GM13977 (cell line): ENCODE measurements around the gene FAM149A.

Experiments used
- DNase-seq: peaks from one replicate; pipeline ENCODE4 v3.0.0; 2012; ENCODE audit warnings: low spot score
- CTCF ChIP-seq: IDR thresholded peaks from 2 replicates; pipeline ENCODE4 v1.5.1; 2012; ENCODE audit warnings: mild to moderate bottlenecking, control low read depth; ENCODE audit not compliant: insufficient read depth; ENCODE audit errors: extremely low read depth, missing control alignments
- in situ Hi-C: fragments of 300-500 bp; cut with MboI; formaldehyde crosslinking; loops from one replicate; pipeline ENCODE4 v1.12.0; 2022; ENCODE audit warnings: low sequenced_read_pairs, low pct_unique_long_range_greater_than_20kb, mixed read lengths, inconsistent platforms; ENCODE audit not compliant: unreplicated experiment

Gene FAM149A

GRCh38 chr4:186170966-186171365, 66.5 kb downstream of the FAM149A start:
- in situ Hi-C loops: no loop called here

GRCh38 chr4:186172546-186172945, 68.0 kb downstream of the FAM149A start:
- in situ Hi-C loops: no loop called here
- no peak for DNase-seq
- TF ChIP-seq CTCF: no peak

More at GRCh38 chr4:186170966-186171365, 66.5 kb downstream of the FAM149A start:
- DNase-seq: no peak
- TF ChIP-seq CTCF: no peak

GRCh38 chr4:186188107-186188506, 83.6 kb downstream of the FAM149A start:
- in situ Hi-C loops: no loop called here
- no peak for DNase-seq
- TF ChIP-seq CTCF: no peak

- no peak for DNase-seq
- in situ Hi-C loops: no loop called here
- TF ChIP-seq CTCF: no peak
These were observed 85.2 kb downstream of the FAM149A start for GRCh38 chr4:186189656-186190055.

- peak; percentile 32 for TF ChIP-seq CTCF
- DNase-seq: peak; percentile 71
- in situ Hi-C loops: no loop called here
These were observed 86.2 kb downstream of the FAM149A start for GRCh38 chr4:186190581-186191199.

- in situ Hi-C loops: no loop called here
- peak; percentile 70 for TF ChIP-seq CTCF
- DNase-seq: peak; percentile 95
These were observed 86.9 kb downstream of the FAM149A start, which contains the start of gene CYP4V2 for GRCh38 chr4:186191200-186192065. Gene CYP4V2 (plus strand): TSS chr4:186191567. CDS start chr4:186191824, 257 bp downstream.
